Psoas muscle (tissue), 8 donors: Measurements from ENCODE around the gene ASTN2. TPM values are rescaled to one million over a fixed set of nuclear protein-coding genes. Genes with fewer than 3 reads are reported as not detected.

Experiments
- ATAC-seq, 4 donors: fragments of 200-7000 bp; cut with Tn5 transposase; one replicate each; pipeline ENCODE4 v1.9.1; 2020; ENCODE audit warnings: moderate library complexity in 3 of 4, mild to moderate bottlenecking in 2 of 4
- DNase-seq, 2 donors: peaks; one replicate each; pipeline ENCODE4 v3.0.0-alpha.2; 2020
- H3K27ac ChIP-seq: fragments of 200-600 bp; one replicate; pipeline ENCODE4 v1.8.0; 2022
- H3K27me3 ChIP-seq, 3 donors: fragments of 200-600 bp in 1 of 3; one replicate each; pipeline versions ENCODE4 v1.6.1 to v1.8.0; 2013 to 2022; ENCODE audit warnings: low read length in 2 of 3, mild to moderate bottlenecking in 2 of 3, moderate library complexity in 1 of 3; ENCODE audit not compliant: insufficient read depth in 3 of 3
- H3K36me3 ChIP-seq, 2 donors: fragments of 200-600 bp in 1 of 2; one replicate each; pipeline versions ENCODE4 v1.6.1 to v1.8.0; 2013 to 2022; ENCODE audit warnings: low read depth in 1 of 2, mild to moderate bottlenecking in 1 of 2, moderate library complexity in 1 of 2; ENCODE audit not compliant: insufficient read depth in 1 of 2
- H3K4me1 ChIP-seq: fragments of 200-600 bp; one replicate; pipeline ENCODE4 v1.8.0; 2022
- H3K4me3 ChIP-seq: fragments of 200-600 bp; one replicate; pipeline ENCODE4 v1.8.0; 2022; ENCODE audit warnings: mild to moderate bottlenecking
- H3K9me3 ChIP-seq: fragments of 200-600 bp; one replicate; pipeline ENCODE4 v1.8.0; 2022
- CTCF ChIP-seq: fragments of 200-600 bp; IDR thresholded peaks from one replicate; pipeline ENCODE4 v1.8.0; 2022; ENCODE audit warnings: antibody characterized with exemption
- WGBS, 3 donors: extraction: QIAGEN DNeasy Blood & Tissue Kit; methylation state at CpG; one replicate each; pipeline versions ENCODE4 v1.1.6 to v1.1.7; 2013; 5-methylcytosine and 5-hydroxymethylcytosine counted together
- intact Hi-C, 2 donors: fragments of 100-400 bp; cut with DNase I; formaldehyde crosslinking; loops; one replicate each; pipeline versions ENCODE4 v1.11.0 to v1.14.2; 2022
- polyA plus RNA-seq, 3 donors: library from polyadenylated mRNA; stranded (reverse); fragments of 200-250 nt; gene quantifications; one replicate each; pipeline ENCODE4 v1.2.3, GENCODE V29; 2013
- total RNA-seq, 4 donors: library from RNA; stranded (reverse); fragmentation: NEBNext Ultra II Directional in 2 of 4; extraction: Animal tissue kit (Norgen Biotek cat#: 25700) in 2 of 4; gene quantifications; one replicate each; pipeline versions ENCODE4 v1.2.1 to v1.2.4, GENCODE V29; 2021 to 2023
- donor health status: healthy with polysubstance abuse.
- donor health status: DM: no; HTN: no; CAD: no; lungs with moderate emphysema.
- donor health status: Bipolar disorder and iron deficiency.
- donor health status: healthy.
- donor health status: DM: yes; HTN: yes; CAD: no.
- donor health status: DM: no; HTN: no; CAD: no.
- donor health status: DM: no; HTN: no; CAD: no.
- donor health status: DM: yes; HTN: yes; CAD: no.

Gene ASTN2
- total and polyA plus RNA-seq, 7 donors = 2.0 to 10.3 (median 3.3) TPM

GRCh38 chr9:116715751-116716150, 699.1 kb downstream of the ASTN2 start:
- WGBS, 3 donors = 95 to 98% (median 96%) methylated on average over 1 of the region's 1 CpG
- H3K27me3 ChIP-seq = no peaks in the 10 kb centered on the region
- no peak for ATAC-seq
- intact Hi-C loops = no loop called here
- no peak overlapping the region for H3K27ac ChIP-seq
- DNase-seq = no peak
- H3K4me3 ChIP-seq = no peak overlapping the region
- H3K9me3 ChIP-seq = no peaks in the 10 kb centered on the region
- no peaks in the 10 kb centered on the region for H3K4me1 ChIP-seq
- no peaks in the 10 kb centered on the region for H3K36me3 ChIP-seq
- no peak for TF ChIP-seq CTCF

- no peaks in the 10 kb centered on the region for H3K27me3 ChIP-seq
- WGBS, 3 donors = 70 to 76% (median 72%) methylated on average over 4 of the region's 4 CpGs
- no peak for DNase-seq
- H3K27ac ChIP-seq = no peak overlapping the region
- H3K4me1 ChIP-seq = no peaks in the 10 kb centered on the region
- no peak for TF ChIP-seq CTCF
- H3K4me3 ChIP-seq = no peak overlapping the region
- no peak for ATAC-seq
- H3K36me3 ChIP-seq = no peaks in the 10 kb centered on the region
- intact Hi-C loops = no loop called here
- no peaks in the 10 kb centered on the region for H3K9me3 ChIP-seq
Observed at GRCh38 chr9:116713271-116713670, 701.6 kb downstream of the ASTN2 start.

- TF ChIP-seq CTCF = no peak
- H3K36me3 ChIP-seq = no peaks in the 10 kb centered on the region
- no peak overlapping the region for H3K4me3 ChIP-seq
- 56 to 67% (median 60%) methylated on average over 3 of the region's 3 CpGs for WGBS, 3 donors
- H3K27me3 ChIP-seq = no peaks in the 10 kb centered on the region
- no peaks in the 10 kb centered on the region for H3K4me1 ChIP-seq
- intact Hi-C loops = no loop called here
- no peak for DNase-seq
- no peaks in the 10 kb centered on the region for H3K9me3 ChIP-seq
- no peak overlapping the region for H3K27ac ChIP-seq
- no peak for ATAC-seq
Observed at GRCh38 chr9:116712781-116713180, 702.1 kb downstream of the ASTN2 start.

- Histone ChIP-seq H3K4me1 (peaks cover 17% of the 10 kb centered on the region), H3K36me3 (no peaks in the 10 kb centered on the region), H3K27ac (no peak overlapping the region), H3K4me3 (no peak overlapping the region), H3K9me3 (no peaks in the 10 kb centered on the region), H3K27me3 (no peaks in the 10 kb centered on the region)
- DNase-seq (no peak), ATAC-seq (peak in 2 of 4 donors; percentile 9 to 10)
- WGBS, 3 donors = 86 to 92% (median 91%) methylated on average over 8 of the region's 8 CpGs
- intact Hi-C loops = no loop called here
- TF ChIP-seq CTCF = no peak
Observed at GRCh38 chr9:116706310-116707290, 708.3 kb downstream of the ASTN2 start.
